ENCODE results near the gene THTPA. TPM values are rescaled to one million over a fixed set of nuclear protein-coding genes. Genes with fewer than 3 reads are reported as not detected.

Gene THTPA
- total RNA-seq, 1 experiment from 2014 or later: 20.0 TPM

DNA sequence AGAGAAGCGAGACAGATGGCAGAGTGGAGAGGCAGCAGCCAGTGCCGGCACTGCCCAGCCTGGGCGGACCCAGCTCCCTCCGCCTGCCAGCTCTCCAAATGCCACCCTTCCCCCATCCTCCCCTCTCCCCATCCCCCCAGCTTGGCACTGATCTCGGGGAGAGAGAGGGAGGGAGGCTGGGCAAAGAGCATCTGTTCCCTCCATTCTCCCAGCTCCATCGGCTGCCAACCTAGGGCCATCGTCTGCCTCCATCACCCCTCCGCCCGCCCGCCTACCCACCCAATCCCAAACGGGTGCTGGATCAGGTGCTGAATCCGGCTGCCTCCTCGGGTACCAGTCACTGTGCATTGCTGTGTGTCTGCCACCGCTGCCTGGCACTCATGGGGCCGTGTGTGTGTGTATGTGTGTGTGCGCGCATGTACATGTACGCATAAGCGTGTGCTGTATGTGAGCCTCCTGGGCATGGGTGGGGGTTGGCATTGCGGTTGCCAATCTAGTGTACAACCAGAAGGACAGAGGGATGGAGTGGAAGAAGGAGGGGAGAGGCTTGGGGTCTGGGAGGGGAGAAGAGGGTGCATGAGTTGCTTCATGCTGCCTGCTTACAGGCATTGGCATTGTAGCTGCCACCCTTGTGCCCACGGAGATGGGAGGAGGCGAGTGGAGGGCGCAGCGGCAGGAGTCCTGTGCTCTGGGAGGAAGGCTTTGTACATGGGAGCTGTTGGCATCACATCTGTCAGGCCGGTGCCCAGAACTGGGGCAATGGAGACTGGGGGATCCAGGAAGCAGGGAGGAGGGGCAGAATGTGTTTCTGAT, 42.9 kb upstream of the THTPA start:
- H3K36me3 Mint-ChIP-seq: 0 out of 2 replicates have a peak, but pooled peaks cover 3% of the 10 kb centered on the region
- H3K4me1 Mint-ChIP-seq: peaks cover 15% of the 10 kb centered on the region
- ChIA-PET CTCF (interaction anchor here (0.6 to 3.0 kb wide), 4 partner anchors 15 to 46 kb away, joined by 3 to 18 read pairs (median 6); no protein-coding TSS in a partner anchor), POLR2A (interaction anchor here (1.2 kb wide), 1 partner anchor 24 kb away, joined by 3 read pairs; no protein-coding TSS in a partner anchor)
- no peak overlapping the region for H3K27ac Mint-ChIP-seq
- no peaks in the 10 kb centered on the region for H3K9me3 Mint-ChIP-seq
- peaks cover 47% of the 10 kb centered on the region for H3K27me3 Mint-ChIP-seq (ENCODE audit: low read depth)
- ATAC-seq (no peak), DNase-seq (ENCODE audit: low spot score) (no peak)
- TF ChIP-seq NFATC4 (CRISPR knock-in tag; IDR thresholded peaks at IDR 0.05) (no peak), MLX (CRISPR knock-in tag; IDR thresholded peaks at IDR 0.05) (no peak), ESRRA (CRISPR knock-in tag; IDR thresholded peaks at IDR 0.05; ENCODE audit: borderline replicate concordance) (no peak), CBFB (CRISPR knock-in tag; IDR thresholded peaks at IDR 0.05; ENCODE audit: low read depth) (no peak), SMAD3 (CRISPR knock-in tag; IDR thresholded peaks at IDR 0.05; ENCODE audit: borderline replicate concordance) (no peak), NR3C1 (CRISPR knock-in tag; conservative IDR thresholded peaks at IDR 0.05; ENCODE audit: low read depth) (no peak), TCF7 (CRISPR knock-in tag; IDR thresholded peaks at IDR 0.05; ENCODE audit: low read depth) (no peak), ZNF263 (CRISPR knock-in tag; IDR thresholded peaks at IDR 0.05; ENCODE audit: low read depth) (no peak), ATF2 (CRISPR knock-in tag; IDR thresholded peaks at IDR 0.05; ENCODE audit: borderline replicate concordance, low read depth) (no peak), RELA (CRISPR knock-in tag; IDR thresholded peaks at IDR 0.05; ENCODE audit: borderline replicate concordance) (no peak), NFE2L1 (CRISPR knock-in tag; IDR thresholded peaks at IDR 0.05) (no peak)
- TF ChIP-seq, protein P1, sequence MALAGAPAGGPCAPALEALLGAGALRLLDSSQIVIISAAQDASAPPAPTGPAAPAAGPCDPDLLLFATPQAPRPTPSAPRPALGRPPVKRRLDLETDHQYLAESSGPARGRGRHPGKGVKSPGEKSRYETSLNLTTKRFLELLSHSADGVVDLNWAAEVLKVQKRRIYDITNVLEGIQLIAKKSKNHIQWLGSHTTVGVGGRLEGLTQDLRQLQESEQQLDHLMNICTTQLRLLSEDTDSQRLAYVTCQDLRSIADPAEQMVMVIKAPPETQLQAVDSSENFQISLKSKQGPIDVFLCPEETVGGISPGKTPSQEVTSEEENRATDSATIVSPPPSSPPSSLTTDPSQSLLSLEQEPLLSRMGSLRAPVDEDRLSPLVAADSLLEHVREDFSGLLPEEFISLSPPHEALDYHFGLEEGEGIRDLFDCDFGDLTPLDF (CRISPR knock-in tag; IDR thresholded peaks at IDR 0.05): no peak
- H3K4me3 Mint-ChIP-seq: no peak overlapping the region

DNA sequence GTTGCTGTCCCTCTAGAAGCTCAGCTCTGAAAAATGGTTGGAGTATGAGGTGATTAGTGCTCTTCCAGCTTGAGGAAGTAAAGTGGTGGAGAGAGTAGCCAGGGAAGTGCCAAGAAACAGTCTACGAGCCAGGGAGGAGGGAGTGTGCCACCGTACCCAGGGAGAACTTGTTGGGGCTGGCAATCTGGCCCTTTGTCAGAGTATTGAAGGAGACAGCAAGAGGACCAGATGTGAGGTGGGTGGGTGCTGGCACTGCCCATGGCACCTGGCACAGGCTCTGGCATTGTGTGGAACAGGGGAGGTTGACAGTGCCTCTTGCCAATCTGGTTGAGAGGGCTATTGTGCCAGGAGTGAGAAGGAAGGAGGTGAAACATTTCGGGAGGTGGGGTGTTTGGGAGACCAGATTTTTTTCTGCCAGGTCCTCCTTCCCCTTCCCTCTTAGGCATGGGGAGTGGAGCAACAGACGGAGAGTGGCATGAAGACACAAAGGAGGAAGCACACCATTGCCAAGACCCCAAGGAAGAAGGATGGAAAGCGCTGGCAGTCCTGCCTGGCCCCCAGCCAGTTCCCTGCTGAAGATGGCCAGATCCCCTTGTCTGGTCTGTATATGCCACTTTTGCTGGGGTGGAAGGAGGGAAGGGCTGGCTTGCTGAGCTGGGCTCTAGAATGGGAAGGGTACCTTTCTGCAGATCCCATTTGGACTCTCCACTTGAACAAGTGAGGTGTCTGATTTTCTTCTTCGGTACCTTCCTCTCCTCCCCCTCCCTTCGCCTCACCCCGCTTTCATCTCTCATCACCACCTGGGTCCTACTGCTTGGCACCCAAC, 42.0 kb upstream of the THTPA start:
- Mint-ChIP-seq H3K27ac (no peak overlapping the region), H3K36me3 (0 out of 2 replicates have a peak, but pooled peaks cover 3% of the 10 kb centered on the region), H3K27me3 (ENCODE audit: low read depth) (peaks cover 47% of the 10 kb centered on the region), H3K4me1 (peaks cover 24% of the 10 kb centered on the region), H3K4me3 (no peak overlapping the region), H3K9me3 (no peaks in the 10 kb centered on the region)
- DNase-seq (ENCODE audit: low spot score) (no peak), ATAC-seq (no peak)
- ChIA-PET POLR2A (interaction anchor here (1.2 kb wide), 1 partner anchor 23 kb away, joined by 3 read pairs; no protein-coding TSS in a partner anchor), CTCF (interaction anchor here (0.7 to 2.0 kb wide), 2 partner anchors 14 to 32 kb away, joined by 3 to 5 read pairs; no protein-coding TSS in a partner anchor)
- TF ChIP-seq JAZF1 (CRISPR knock-in tag; IDR thresholded peaks at IDR 0.05): no peak
- TF ChIP-seq PREB (CRISPR knock-in tag; IDR thresholded peaks at IDR 0.05; ENCODE audit: borderline replicate concordance): no peak
- TF ChIP-seq, protein P2, sequence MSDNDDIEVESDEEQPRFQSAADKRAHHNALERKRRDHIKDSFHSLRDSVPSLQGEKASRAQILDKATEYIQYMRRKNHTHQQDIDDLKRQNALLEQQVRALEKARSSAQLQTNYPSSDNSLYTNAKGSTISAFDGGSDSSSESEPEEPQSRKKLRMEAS (CRISPR knock-in tag; IDR thresholded peaks at IDR 0.05): no peak
- no peak for TF ChIP-seq CTCF (IDR thresholded peaks at IDR 0.05)
- TF ChIP-seq E2F4 (CRISPR knock-in tag; IDR thresholded peaks at IDR 0.05; ENCODE audit: borderline replicate concordance, low read depth): no peak
- no peak for TF ChIP-seq KAT7 (CRISPR knock-in tag; IDR thresholded peaks at IDR 0.05; ENCODE audit: borderline replicate concordance)
- no peak for TF ChIP-seq TCF7 (CRISPR knock-in tag; IDR thresholded peaks at IDR 0.05; ENCODE audit: low read depth)
- TF ChIP-seq SMAD3 (CRISPR knock-in tag; IDR thresholded peaks at IDR 0.05; ENCODE audit: borderline replicate concordance): no peak
- TF ChIP-seq, protein P3, sequence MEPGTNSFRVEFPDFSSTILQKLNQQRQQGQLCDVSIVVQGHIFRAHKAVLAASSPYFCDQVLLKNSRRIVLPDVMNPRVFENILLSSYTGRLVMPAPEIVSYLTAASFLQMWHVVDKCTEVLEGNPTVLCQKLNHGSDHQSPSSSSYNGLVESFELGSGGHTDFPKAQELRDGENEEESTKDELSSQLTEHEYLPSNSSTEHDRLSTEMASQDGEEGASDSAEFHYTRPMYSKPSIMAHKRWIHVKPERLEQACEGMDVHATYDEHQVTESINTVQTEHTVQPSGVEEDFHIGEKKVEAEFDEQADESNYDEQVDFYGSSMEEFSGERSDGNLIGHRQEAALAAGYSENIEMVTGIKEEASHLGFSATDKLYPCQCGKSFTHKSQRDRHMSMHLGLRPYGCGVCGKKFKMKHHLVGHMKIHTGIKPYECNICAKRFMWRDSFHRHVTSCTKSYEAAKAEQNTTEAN (CRISPR knock-in tag; IDR thresholded peaks at IDR 0.05): no peak
